OCI-LY7 (cell line): ENCODE data around the gene PITPNC1. TPM values are rescaled to one million over a fixed set of nuclear protein-coding genes. Genes with fewer than 3 reads are reported as not detected.

Source experiments
- BruUV-seq: library from RNA; stranded (reverse); fragments of 400-500 nt; replicated peaks from 2 replicates; lab custom pipeline; 2021; lab: Mats Ljungman, UMichigan
- CTCF ChIA-PET: fragments of 300-600 bp; sonication (Branson Sonifier 250); formaldehyde crosslinking; loops from one replicate; lab custom pipeline; 2022; ENCODE audit warnings: antibody characterized with exemption; ENCODE audit not compliant: unreplicated experiment; lab: Charles Lee
- POLR2A ChIA-PET: fragments of 300-600 bp; sonication (Branson Sonifier 250); formaldehyde crosslinking; loops from one replicate; lab custom pipeline; 2022; ENCODE audit warnings: antibody characterized with exemption; lab: Charles Lee
- DNase-seq: peaks from one replicate; pipeline ENCODE4 v3.0.0-alpha.2; 2015; ENCODE audit warnings: low spot score
- H2AFZ ChIP-seq: fragments of 200-600 bp; sonication (generic), shearing (Covaris generic); 2 replicates; pipeline ENCODE4 v1.6.1; 2014; ENCODE audit warnings: mild to moderate bottlenecking, antibody characterized with exemption, low read length, moderate library complexity
- H3K27ac ChIP-seq: fragments of 200-600 bp; sonication (generic); 2 replicates; pipeline ENCODE4 v1.5.1; 2014; ENCODE audit warnings: mixed run types, low read depth, mild to moderate bottlenecking, moderate library complexity, low read length, inconsistent platforms; ENCODE audit not compliant: poor library complexity, severe bottlenecking
- H3K36me3 ChIP-seq: fragments of 200-600 bp; sonication (generic); 2 replicates; pipeline ENCODE4 v1.6.1; 2014; ENCODE audit warnings: mild to moderate bottlenecking, antibody characterized with exemption, low read length, moderate library complexity, mixed read lengths; ENCODE audit not compliant: insufficient read depth
- H3K4me1 ChIP-seq: fragments of 200-600 bp; sonication (generic); 2 replicates; pipeline ENCODE4 v1.5.1; 2014; ENCODE audit warnings: mild to moderate bottlenecking, low read length; ENCODE audit not compliant: insufficient read depth, poor library complexity, severe bottlenecking
- H3K4me2 ChIP-seq: fragments of 200-600 bp; sonication (generic); 2 replicates; pipeline ENCODE4 v1.6.1; 2014; ENCODE audit warnings: mild to moderate bottlenecking, low read length
- H3K4me3 ChIP-seq: fragments of 200-600 bp; sonication (generic); 2 replicates; pipeline ENCODE4 v1.5.1; 2014; ENCODE audit warnings: mild to moderate bottlenecking, low read depth, low read length; ENCODE audit not compliant: poor library complexity, severe bottlenecking
- H3K79me2 ChIP-seq: fragments of 200-600 bp; sonication (generic); 2 replicates; pipeline ENCODE4 v1.6.1; 2016; ENCODE audit warnings: low read depth, mild to moderate bottlenecking, low read length, moderate library complexity, mixed read lengths; ENCODE audit not compliant: insufficient read depth
- H3K9me2 ChIP-seq: fragments of 200-600 bp; sonication (generic); 2 replicates; pipeline ENCODE4 v1.6.1; 2016; ENCODE audit warnings: mild to moderate bottlenecking, low read length, mixed read lengths; ENCODE audit not compliant: insufficient read depth
- H3K9me3 ChIP-seq: fragments of 200-600 bp; sonication (generic); 2 replicates; pipeline ENCODE4 v1.6.1; 2014; ENCODE audit warnings: mild to moderate bottlenecking, mixed run types, low read length, mixed read lengths
- H4K20me1 ChIP-seq: fragments of 200-600 bp; sonication (generic); 2 replicates; pipeline ENCODE4 v1.6.1; 2014; ENCODE audit warnings: mild to moderate bottlenecking, antibody characterized with exemption, low read length, moderate library complexity, mixed read lengths; ENCODE audit not compliant: insufficient read depth
- EZH2phosphoT487 ChIP-seq: fragments of 200-600 bp; sonication (generic); IDR thresholded peaks from 2 replicates; pipeline ENCODE4 v1.6.1; 2018; ENCODE audit warnings: low read depth, borderline replicate concordance, mild to moderate bottlenecking, mixed run types, antibody characterized with exemption, low read length, moderate library complexity, mixed read lengths
- intact Hi-C: fragments of 100-400 bp; cut with micrococcal nuclease; formaldehyde crosslinking; loops from one replicate; pipeline ENCODE4 v1.10.0; 2022; ENCODE audit not compliant: unreplicated experiment
- total RNA-seq, 2 experiments: library from RNA; depleted of rRNA in 1 of 2; stranded (reverse); fragments of >200 nt in 1 of 2; shearing (Covaris generic) in 1 of 2; gene quantifications; 2 replicates each; pipeline ENCODE4 v1.2.3, GENCODE V29; 2014 to 2022
- TF ChIP-seq, protein P1 (sequence below): fragments of 200-600 bp; sonication (generic); conservative IDR thresholded peaks from 2 replicates; pipeline ENCODE4 v1.5.1; 2014; ENCODE audit warnings: mild to moderate bottlenecking, antibody characterized with exemption, low read length, moderate library complexity, mixed read lengths

The PITPNC1 gene
- total RNA-seq, 2 experiments from 2014 or later = 14.3 to 21.1 TPM

DNA sequence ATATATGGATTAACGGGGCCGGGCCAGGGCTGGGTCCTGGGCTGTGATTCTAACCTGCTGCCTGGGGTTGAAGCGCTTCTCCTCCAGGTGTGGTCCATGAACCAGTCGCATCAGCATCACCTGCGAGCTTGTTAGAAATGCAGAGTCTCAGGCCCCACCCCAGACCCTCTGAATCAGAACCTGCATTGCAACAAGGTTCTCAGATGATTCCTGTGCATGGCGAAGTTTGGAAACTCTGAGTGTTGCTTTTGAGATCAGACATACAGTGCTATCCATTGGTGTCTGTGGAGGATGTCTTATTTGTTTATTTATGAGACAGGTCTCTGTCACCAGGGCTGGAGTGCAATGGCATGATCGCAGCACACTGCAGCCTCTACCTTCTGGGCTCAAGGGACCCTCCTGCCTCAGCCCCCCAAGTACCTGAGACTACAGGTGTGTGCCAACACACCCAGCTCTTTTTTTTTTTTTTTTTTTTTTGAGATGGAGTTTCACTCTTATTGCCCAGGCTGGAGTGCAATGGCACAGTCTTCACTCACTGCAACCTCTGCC lies 99.8 kb downstream of the PITPNC1 start:
- Histone ChIP-seq H3K9me3 (0 out of 2 replicates have a peak, but pooled peaks cover 2% of the 10 kb centered on the region), H3K9me2 (no peaks in the 10 kb centered on the region), H3K36me3 (no peaks in the 10 kb centered on the region), H3K79me2 (no peaks in the 10 kb centered on the region), H2AFZ (no peak overlapping the region), H3K4me2 (no peak overlapping the region), H4K20me1 (no peaks in the 10 kb centered on the region), H3K27ac (no peak overlapping the region), H3K4me3 (no peak overlapping the region), H3K4me1 (peaks cover 18% of the 10 kb centered on the region)
- BruUV-seq = no TSS peak
- CTCF ChIA-PET = interaction anchor here (2.3 kb wide), 1 partner anchor 98 kb away, joined by 17 read pairs; no protein-coding TSS in a partner anchor
- TF ChIP-seq, protein P1, sequence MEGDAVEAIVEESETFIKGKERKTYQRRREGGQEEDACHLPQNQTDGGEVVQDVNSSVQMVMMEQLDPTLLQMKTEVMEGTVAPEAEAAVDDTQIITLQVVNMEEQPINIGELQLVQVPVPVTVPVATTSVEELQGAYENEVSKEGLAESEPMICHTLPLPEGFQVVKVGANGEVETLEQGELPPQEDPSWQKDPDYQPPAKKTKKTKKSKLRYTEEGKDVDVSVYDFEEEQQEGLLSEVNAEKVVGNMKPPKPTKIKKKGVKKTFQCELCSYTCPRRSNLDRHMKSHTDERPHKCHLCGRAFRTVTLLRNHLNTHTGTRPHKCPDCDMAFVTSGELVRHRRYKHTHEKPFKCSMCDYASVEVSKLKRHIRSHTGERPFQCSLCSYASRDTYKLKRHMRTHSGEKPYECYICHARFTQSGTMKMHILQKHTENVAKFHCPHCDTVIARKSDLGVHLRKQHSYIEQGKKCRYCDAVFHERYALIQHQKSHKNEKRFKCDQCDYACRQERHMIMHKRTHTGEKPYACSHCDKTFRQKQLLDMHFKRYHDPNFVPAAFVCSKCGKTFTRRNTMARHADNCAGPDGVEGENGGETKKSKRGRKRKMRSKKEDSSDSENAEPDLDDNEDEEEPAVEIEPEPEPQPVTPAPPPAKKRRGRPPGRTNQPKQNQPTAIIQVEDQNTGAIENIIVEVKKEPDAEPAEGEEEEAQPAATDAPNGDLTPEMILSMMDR = no peak
- TF ChIP-seq EZH2phosphoT487 = no peak
- POLR2A ChIA-PET = interaction anchor here (1.6 kb wide), 1 partner anchor 101 kb away, joined by 4 read pairs; no protein-coding TSS in a partner anchor
- intact Hi-C loops = loop anchor here (5.0 kb wide), 1 partner anchor 210 kb away; no protein-coding TSS in a partner anchor
- DNase-seq = no peak

DNA sequence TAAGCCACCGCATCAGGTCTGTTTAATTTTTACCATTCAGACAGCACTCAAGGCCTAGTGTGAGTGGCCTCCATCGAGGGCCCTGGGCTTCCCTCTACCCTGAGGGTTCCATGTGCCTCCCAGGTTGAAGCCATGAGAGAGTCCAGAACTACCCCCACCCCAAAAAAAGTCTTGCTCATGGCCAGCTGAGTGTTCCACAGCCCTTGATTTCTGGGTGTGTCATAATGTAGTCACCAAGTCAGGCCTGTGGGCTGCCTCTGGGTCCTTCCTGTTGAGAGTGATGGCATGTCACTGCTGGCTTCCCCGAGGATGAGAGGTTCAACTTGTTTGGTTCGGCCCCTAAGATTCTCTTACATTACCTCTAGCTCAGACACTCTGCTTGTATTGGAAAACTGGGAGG lies 100.6 kb downstream of the PITPNC1 start:
- Histone ChIP-seq H3K79me2 (no peaks in the 10 kb centered on the region), H3K4me1 (peaks cover 18% of the 10 kb centered on the region), H3K9me3 (no peaks in the 10 kb centered on the region), H3K4me3 (no peak overlapping the region), H3K36me3 (no peaks in the 10 kb centered on the region), H3K9me2 (no peaks in the 10 kb centered on the region), H2AFZ (no peak overlapping the region), H3K27ac (no peak overlapping the region), H4K20me1 (no peaks in the 10 kb centered on the region), H3K4me2 (no peak overlapping the region)
- BruUV-seq = no TSS peak
- no peak for TF ChIP-seq EZH2phosphoT487
- TF ChIP-seq, protein P1 = no peak
- ChIA-PET CTCF (no interaction called here), POLR2A (interaction anchor here (0.5 to 0.6 kb wide), 2 partner anchors 224 to 441 kb away, joined by 3 to 6 read pairs; no protein-coding TSS in a partner anchor)
- DNase-seq = no peak
- intact Hi-C loops = loop anchor here (5.0 kb wide), 1 partner anchor 210 kb away; no protein-coding TSS in a partner anchor

DNA sequence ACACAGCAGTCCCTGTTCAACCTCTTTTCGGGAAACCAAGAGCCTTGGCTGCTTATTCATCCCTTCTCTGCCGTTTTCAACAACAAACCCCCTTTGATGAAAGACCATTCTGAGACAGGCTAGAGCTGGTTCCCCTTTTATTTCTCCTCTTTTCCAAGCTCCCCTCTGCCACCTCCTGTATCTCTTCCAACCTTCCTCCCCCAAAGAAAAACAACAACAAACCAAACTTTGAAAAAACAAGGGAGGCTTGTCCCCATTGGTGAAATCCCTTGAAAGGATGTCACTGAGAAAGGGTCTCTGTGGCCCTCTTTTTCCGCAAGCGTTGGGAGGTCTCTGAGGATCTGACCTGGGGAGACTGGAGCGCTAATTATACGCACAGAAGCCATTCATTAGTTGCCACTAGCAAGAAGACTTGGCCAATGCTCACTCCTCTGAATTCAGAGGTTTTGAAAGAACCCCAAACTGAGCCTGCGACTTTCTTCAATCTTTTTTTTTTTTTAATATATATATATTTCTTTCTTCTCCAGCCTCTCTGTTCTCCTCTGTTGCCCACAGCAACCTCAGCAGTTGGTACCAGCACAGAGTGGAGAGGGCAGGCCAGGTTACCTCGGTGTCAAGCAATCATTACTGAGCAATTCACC lies 101.4 kb downstream of the PITPNC1 start:
- ChIA-PET POLR2A (interaction anchor here (0.6 kb wide), 1 partner anchor 442 kb away, joined by 3 read pairs; no protein-coding TSS in a partner anchor), CTCF (no interaction called here)
- Histone ChIP-seq H3K27ac (no peak overlapping the region), H3K4me3 (no peak overlapping the region), H3K9me2 (no peaks in the 10 kb centered on the region), H3K4me1 (peaks cover 18% of the 10 kb centered on the region), H4K20me1 (no peaks in the 10 kb centered on the region), H3K9me3 (no peaks in the 10 kb centered on the region), H3K4me2 (no peak overlapping the region), H3K79me2 (no peaks in the 10 kb centered on the region), H3K36me3 (no peaks in the 10 kb centered on the region), H2AFZ (no peak overlapping the region)
- TF ChIP-seq EZH2phosphoT487 = no peak
- TF ChIP-seq, protein P1 = no peak
- intact Hi-C loops = loop anchor here (5.0 kb wide), 1 partner anchor 209 kb away; no protein-coding TSS in a partner anchor
- DNase-seq = no peak
- no TSS peak for BruUV-seq
